HG03025 (cell line): ENCODE results near the gene ITPR3.
A peak's percentile ranks its signal among the peaks of the same experiment; 100 is the strongest.

ENCODE experiments used
- ATAC-seq: cut with Tn5 transposase; IDR thresholded peaks from one replicate; pipeline ENCODE4 v1.9.1; 2021; ENCODE audit warnings: mild to moderate bottlenecking, moderate library complexity; ENCODE audit not compliant: unreplicated experiment, low FRiP score

ITPR3 gene

DNA sequence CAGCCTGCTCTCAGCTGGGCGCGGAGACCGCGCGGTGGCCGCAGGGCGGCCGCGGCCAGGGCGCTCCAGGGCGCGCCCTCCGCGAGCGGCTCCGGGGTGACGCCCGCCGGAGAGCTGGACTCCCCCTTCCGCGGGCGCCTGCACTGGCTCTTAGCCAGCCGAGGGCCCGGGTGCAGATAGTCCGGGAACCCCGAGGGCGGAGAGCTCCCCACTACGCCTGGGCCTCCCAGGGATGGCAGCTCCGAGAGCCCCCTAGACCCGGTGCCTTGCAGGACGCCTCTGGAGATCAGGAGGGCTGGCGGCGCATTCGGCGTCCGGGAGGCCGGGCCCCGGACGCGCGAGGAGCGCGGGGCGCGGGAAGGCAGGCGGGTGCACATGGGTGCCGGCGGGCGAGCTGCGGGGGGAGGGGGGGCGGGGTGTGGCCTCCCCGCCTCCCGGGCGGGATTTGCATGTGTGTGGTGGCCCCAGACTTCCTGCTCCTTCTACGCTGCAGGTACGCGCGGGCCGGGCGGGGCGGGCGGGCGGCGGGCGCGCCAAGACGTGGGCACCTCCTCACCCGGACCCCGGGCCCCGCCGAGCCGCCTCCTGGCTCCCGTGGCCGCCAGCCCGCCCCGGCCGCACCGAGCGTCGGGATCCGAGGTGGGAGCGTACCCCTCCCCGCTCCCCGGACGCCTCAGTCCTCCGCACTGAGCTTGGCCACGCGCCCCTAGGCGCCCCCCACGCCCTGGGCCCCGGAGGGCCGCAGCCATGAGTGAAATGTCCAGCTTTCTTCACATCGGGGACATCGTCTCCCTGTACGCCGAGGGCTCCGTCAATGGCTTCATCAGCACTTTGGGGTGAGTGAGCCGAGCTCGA lies at the start of gene ITPR3:
Gene ITPR3 (plus strand): TSS at position 467 of the 855 bp plus-strand sequence. CDS start 281 bp downstream, at position 748.
- ATAC-seq = no peak

DNA sequence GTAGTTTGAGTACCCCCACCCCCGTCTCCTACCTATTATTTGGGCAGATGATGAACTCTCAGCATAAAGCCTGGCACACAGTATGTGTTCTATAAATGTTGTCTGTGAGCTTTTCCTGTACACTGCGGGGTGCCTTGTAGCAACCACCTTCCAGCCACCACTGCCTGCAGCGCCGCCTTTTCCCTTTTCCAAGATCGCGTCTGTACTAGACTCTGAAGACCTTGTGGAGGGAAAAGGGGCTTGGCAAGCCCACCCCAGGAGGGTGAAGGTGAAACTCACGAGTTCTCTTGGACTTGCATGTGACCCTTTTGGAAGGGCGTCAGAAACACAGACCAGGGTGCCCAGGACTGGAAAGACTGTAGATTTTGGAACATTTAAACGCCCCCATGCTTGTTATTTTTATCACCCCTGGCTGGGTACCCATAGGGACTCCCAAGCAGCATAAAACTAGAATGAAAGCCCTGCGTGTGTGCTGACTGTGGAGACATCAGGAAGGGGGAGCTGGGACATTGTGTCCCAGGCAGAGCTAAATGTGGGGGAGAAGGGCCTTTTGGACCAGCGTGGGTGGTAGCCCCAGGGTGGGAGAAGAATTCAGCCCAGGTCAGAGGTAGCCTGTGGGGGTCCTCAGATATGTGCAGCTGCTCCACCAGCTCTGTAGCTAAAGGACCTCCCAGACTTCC lies 49.3 kb upstream of the ITPR3 start:
- ATAC-seq = peak; percentile 4

DNA sequence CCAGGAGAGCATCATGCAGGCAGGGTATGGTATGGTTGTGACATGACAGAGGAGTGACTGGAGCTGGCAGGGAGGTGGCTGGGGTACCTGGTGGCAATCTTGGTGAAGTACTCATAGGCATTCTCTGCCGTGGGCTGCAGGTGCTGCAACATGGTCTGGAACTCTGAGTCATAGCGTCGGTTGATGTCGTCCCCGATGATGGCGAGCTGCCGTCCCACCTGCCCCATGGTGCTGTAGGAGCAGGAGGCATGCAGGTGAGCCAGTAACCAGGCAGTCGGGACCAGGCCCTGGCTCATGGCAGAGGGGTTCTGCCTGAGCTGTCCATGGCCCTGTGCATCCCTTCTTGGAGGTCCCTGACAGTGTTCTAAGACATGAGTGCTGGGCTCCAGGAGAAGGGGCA lies 45.9 kb upstream of the ITPR3 start:
- ATAC-seq = no peak

DNA sequence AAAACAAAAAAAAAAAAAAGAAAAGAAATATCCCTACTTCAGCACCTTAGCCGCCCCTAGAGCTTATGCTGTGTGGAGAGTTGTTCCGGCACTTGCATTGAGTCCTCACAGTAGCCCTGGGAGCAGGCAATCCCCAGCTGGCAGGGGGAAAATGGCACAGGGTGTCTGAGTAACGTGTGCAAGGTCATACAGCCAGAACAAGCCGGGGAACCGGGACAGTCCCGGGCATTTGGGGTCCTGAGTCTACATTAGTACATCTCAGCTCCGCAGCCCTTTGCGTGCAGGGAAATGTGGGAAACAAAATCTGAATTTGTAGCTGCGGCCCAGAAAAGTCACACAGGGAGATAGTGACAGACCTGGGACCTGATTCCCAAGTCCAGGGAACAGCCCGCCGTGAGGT lies 44.5 kb upstream of the ITPR3 start:
- ATAC-seq = no peak

DNA sequence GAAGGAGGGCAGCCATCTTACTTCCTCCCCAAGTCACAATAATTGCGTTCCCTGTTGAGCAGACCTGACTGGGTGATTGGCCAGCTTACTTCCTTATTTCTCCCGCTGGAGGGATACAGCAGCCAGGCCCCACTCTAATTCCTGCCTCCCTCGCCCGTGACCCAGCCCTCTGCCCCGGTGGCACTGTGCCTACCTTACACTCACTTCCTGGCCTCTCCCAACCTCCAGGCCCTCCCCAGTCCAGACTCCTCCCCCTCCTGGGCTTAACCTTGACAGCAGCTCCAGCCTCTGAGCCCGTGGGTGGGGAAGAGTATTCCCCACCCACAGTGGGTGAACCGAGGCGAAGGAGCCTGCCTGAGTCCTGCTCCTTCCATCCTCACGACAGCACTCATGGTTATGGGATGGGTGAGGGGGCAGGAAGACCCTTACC lies 44.0 kb upstream of the ITPR3 start:
- ATAC-seq = no peak

DNA sequence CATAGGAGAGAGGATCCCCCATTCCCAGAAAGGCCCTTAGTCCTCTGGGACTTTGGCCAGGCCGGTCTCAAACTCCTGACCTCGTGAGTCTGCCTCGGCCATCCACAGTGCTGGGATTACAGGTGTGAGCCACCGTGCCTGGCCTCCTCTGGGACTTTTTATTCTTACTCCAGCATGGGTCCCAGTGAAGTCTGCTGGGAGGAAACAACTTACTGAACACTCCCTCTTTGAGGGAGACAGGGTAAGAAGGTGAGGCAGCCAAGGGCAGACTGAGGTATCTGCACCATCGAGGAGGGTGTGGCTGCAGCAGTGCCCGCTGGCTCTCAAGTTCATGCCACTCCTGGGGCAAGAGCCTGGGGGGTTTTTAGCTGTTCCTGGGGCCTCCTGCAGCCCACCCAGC lies 43.4 kb upstream of the ITPR3 start:
- no peak for ATAC-seq

DNA sequence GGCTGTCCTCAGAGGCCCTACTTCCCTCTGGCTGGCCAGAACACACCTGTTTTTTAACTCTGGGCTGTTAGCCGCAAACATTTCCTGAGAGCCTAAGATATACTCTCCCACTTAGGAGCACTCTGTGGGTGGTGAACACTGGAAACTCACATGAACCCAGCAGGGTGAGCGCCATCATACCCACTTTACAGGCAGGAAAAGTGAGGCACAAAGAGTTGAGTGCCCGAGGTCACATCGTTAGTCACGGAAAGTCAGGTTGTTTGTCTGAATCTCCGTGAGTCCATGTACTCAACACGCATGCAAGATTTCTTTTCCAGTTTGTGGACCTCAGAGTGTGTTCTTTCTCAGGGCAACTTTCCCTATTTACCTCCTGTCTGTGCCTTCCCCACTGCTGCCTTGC lies 43.0 kb upstream of the ITPR3 start:
- ATAC-seq = no peak

DNA sequence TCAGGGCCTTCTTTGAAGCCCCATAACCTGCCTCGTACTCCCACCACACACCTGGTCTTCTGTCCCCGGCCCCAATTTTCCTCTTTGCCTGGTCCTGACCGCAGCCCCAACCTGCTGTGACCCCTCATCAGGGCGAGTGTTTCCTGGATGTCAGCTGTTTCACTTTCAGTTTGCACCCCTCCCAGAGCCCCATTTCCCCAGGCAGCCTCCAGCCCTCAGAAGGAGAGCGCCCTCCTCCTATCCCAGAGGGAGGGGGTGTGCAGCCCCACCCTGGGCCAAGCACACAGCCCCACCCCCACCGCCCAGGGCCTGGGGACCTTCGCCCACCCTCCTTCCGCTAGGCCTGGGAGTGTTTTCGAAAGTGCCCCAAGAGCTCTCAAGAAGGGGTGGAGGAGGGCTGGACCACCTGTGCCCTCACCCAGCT lies 42.5 kb upstream of the ITPR3 start:
- ATAC-seq = no peak

DNA sequence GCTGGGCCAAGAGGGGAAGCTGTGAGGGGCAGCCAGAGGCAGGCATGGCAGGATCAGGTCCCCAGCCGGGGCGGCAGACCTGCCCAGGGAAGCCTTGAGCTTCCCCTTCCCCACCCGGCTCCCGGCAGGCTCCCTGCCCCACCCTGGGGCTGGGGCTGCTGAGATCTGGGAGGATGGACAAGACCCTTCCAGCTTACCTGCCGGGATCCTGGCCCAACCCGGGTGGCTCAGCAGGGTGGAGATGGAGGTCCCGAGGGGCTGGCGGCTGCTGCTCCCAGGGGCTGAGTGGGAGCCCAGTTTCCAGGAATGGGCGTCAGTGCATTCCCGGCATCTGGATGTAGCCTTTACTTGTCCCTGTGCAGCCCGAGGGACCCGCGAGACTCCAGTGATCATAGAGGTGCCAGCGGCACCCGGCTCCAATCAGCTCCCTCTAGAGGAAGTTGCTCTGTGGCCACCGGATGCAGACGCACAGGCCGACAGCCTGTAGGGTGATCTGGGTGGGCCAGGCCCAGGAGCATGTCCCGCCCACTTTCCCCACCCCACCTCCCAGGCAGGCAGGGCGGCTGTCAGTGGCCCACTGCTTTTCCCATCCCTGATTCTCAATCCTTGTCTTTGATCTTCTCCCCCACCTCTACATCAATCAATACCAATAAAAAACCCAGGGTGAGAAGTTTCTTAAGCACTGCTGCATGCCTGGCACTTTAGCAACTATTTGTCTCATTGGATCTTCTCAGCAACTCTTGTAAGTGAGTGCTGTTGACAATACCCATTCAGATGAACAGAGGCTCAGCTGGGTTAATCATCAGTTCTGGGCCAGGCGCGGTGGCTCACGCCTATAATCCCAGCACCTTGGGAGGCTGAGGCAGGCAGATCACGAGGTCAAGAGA lies 41.1 kb upstream of the ITPR3 start, which contains the start of gene BAK1:
Gene BAK1 (minus strand): TSS at position 449 of the 887 bp plus-strand sequence. CDS start 2,672 bp downstream, outside the sequence.
- ATAC-seq = peak; percentile 67

DNA sequence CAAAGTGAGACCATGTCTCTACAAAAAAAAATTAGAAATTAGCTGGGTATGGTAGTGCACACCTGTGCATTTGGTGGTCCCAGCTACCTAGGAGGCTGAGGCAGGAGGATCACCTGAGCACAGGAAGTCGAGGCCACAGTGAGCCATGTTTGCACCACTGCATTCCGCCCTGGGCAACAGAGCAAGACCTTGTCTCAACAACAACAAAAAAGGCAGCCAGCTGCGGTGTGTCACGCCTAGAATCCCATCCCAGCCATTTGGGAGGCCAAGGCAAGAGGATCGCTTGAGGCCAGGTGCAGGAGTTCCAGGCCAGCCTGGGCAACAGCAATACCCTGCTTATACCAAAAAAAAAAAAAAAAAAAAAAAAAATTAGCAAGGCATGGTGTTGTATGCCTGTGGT lies 39.9 kb upstream of the ITPR3 start:
- no peak for ATAC-seq

DNA sequence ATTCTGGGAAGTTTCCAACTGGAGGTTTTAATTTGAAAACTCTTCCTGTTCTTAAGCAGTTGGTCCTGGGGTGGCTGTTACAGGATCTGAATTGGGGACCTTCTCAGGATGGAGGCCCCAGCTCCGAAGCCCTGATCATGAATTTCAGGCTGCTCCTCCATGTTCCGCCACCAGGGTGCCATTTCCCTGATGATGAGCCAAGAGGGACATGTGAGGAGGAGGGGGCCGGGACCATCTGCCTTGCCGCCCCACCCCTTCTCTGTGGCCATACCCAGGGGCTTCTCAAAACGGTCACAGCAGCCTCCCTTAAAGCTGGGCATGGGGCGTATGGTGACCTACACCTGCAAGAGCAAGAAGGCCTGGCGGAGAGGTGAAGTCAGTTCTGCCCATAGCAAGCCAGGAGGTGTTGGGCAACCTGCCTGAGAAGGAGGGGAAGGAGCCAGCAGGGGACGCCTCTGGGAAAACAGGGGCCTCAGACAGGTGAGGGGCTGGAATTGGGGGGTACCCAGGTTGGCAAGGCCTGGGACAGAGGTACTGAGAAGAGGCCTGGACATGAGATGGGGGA lies 37.4 kb upstream of the ITPR3 start:
- no peak for ATAC-seq

DNA sequence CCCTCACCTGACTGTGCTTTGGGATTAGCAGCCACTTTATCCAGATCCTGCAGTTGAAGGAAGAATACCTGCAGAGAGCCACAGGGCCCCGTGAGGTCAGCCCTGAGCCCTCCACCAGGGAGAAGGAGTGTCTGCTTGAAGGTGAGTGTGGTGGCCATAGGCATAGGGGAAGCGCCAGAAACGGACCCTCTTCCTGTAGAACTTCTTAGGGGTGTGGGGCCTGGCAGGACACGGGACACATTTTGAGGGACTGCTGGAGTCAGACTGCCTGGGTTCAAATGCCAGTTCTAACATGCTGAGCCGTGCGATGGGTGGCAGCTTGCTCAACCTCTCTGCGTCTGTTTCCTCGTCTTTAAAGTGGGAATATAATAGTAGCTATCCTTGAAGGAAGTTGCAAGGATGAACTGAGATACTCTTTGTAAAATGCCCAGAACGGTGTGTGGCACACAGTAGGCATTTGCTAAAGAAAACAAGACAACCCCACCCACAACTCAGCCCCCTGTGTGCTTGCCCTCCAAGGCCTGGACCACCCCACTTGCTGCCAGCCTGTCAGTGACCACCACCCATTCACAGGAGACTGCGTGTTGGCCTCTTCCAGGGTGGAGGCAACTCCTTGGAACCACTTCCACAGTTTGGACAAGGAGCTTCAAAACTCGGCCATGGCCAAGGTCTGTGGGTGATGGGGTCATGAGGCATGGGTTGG lies 36.3 kb upstream of the ITPR3 start:
- no peak for ATAC-seq

DNA sequence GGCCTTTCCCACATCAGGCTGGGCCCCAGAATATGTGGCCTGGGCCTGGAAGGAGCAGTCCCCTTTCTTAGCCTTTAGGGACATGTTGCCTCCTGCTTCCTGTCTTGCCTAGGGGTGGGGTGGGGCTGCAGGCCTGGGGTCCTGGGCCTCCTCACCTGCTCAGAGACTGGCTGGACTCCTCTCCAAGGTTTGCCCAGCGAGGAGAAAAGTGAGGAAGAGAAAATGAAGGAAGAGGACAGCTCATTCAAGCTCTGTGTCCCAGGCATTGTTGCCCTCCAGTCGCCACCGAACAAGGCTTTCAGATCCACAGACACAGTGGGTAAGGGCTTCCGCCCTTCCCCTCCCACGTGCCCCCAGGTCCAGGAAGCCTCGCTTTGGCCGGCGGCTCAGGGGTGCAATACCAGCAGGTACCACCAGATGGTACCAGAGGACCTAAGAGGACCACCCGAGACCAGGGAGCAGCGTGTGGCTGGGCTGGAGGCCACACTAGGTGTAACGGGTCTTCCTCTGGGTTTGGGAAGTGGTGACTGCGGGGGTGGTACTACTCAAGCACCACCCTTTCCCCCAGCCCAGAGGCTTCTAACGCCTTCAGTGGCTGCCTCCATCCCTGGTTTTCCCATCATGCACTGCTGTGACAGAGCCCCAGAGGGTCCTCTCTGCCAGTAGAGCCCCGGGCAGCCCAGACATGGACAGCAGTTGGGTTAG lies 35.6 kb upstream of the ITPR3 start:
- ATAC-seq = no peak

DNA sequence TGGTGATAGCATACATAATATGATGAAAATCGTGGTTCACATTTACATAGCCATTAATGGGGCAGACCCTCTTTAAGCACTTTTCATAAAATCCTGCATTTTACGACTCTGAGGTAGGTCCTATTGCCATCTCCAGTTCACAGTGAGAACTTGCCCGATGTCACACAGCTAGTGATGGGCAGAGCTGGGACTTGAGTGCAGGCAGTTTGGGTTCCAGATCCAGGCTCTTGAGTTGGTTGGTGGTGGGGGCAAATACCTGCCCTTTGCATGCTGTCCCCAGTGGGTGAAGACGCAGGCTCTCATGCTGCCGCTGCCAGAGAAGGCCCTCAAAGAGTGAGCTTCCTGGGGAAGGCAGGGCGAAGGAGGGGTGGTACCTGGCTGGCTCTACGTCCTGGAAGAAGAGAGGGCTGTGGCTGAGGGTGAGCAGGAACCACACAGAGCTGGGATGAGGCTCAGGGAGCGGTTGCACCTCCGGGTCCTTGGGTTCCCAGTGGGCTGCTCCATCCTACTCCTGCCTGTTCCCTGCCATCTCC lies 34.9 kb upstream of the ITPR3 start:
- ATAC-seq = no peak

DNA sequence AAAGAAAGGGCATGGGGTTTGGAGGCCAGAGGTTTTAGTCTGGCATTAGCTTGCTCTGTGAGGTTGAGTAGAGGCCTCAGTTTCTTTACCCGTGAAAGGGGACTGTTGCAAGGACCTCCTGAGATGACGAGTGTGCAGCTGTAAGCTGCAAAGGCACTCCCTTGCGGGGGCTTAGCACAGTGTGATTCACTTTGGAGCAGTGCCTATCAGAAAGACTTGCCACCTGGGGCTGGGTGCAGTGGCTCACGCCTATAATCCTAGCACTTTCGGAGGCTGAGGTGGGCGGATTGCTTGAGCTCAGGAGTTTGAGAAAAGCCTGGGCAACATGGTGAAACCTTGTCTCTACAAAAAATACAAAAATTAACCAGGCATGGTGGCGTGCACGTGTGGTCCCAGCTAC lies 33.6 kb upstream of the ITPR3 start:
- ATAC-seq = no peak

DNA sequence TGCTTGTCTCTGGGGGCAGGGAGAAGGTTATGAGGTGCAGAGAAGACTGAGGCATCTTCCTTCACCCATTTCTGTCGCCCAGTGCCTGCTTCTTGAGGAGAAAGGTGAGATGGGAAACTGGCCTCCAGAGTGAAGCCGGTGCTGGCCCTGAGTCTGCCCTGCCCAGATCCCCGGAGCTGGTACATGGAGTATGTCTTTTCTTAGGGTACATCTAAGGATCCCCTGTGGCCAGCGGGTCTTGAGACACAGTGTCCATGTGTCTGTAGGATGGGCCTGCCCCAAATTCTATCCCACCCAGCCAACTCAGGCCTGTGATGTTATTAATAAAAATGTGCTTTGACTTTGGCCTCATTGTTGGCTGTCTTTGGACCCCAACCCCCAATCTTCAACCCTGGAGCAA lies 32.2 kb upstream of the ITPR3 start:
- no peak for ATAC-seq

DNA sequence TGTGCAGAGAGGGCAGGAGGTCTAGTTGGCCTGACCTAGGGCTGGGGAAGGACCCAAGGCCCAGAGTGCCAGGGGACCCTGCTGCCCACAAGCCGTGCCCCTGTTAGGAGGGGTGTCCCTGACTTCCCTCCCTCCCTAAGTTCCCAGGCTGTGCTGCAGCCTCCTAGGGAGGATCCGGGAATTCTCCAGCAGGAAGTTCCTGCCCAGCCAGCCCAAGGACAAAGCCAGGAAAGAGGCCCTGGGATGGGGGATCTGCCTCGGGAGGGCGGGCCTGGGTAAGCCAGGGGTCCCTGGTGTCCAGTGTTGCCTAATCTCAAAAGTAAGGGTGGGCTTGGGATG lies 31.8 kb upstream of the ITPR3 start:
- ATAC-seq = no peak

DNA sequence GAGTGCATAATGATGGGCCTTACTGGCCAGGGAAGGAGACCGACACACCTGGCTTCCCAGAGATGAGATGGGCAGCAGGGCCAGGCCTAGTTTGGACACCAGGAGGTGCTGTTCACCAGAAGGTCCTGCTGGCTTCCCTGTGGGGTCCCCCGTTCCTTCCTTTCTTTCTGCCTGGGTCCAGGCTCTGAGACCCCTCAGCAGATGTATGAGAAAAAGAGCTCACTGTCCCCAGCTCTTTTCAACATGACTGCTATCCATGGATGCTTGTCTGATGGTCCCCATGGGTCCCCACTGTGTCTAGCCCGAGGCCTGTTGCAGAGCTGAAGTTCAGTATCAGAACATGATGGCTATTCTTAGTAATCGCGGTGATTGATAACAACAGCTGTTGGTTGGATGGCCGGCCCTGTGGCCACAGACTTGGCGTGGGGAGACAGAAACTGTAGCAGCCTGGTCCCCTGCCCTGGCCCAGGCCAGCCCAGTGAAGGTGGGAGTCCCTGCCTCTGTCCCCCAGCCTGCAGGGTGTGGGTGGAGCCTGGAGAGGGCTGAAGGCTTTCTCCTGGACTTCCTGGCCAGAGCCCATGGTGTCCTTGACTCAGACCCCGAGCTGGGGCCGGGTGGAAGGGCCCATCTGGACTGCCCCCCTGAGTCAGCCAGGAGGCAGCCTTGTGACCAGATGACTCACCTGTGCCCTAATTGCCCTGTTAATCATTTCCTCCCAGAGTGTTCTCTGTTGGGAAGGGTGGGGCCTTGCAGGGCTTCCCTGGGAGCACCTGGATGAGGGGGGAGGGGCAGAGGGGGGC lies 31.2 kb upstream of the ITPR3 start:
- ATAC-seq = no peak
